ENCODE data around the gene UTP20. TPM values are rescaled to one million over a fixed set of nuclear protein-coding genes. Genes with fewer than 3 reads are reported as not detected.

The UTP20 gene
- polyA plus RNA-seq, 1 donor (not counting 4 experiments of a cell fraction or from before 2014, with no cell fraction given): 14.8 TPM

- no peak overlapping the region for H3K4me2 ChIP-seq (ENCODE audit: control insufficient read depth, extremely low read depth, insufficient read depth, low read depth, low read length)
- DNase-seq (ENCODE audit: low read depth, low spot score) (no peak), FAIRE-seq (no peak)
- no peaks in the 10 kb centered on the region for H3K4me1 ChIP-seq (ENCODE audit: control insufficient read depth, extremely low read depth, insufficient read depth, low read length)
- H2AFZ ChIP-seq (ENCODE audit: control insufficient read depth, low read length): no peak overlapping the region
- no peaks in the 10 kb centered on the region for H3K27me3 ChIP-seq (ENCODE audit: control insufficient read depth, extremely low read depth, insufficient read depth, low read length)
- no peaks in the 10 kb centered on the region for H3K9me1 ChIP-seq (ENCODE audit: control insufficient read depth, extremely low read depth, insufficient read depth, low read length)
- TF ChIP-seq CTCF (optimal IDR thresholded peaks at IDR 0.05 in 1 of 3, IDR thresholded peaks at IDR 0.05 in 1 of 3, conservative IDR thresholded peaks at IDR 0.05 in 1 of 3; ENCODE audit: extremely low read depth in 1 of 3, insufficient read depth in 2 of 3, low read length in 3 of 3) (no peak), EZH2 (IDR thresholded peaks at IDR 0.05; ENCODE audit: low read length) (no peak)
- H3K4me3 ChIP-seq (ENCODE audit: control insufficient read depth in 2 of 3, extremely low read depth in 1 of 3, insufficient read depth in 2 of 3, low read depth in 1 of 3, low read length in 3 of 3): no peak overlapping the region
- no peak overlapping the region for H3K27ac ChIP-seq (ENCODE audit: control insufficient read depth, insufficient read depth, low read length)
- no peak overlapping the region for H3K9ac ChIP-seq (ENCODE audit: control insufficient read depth, extremely low read depth, insufficient read depth, low read length)
- peaks cover 24 to 34% of the 10 kb centered on the region in 2 experiments for H3K36me3 ChIP-seq (ENCODE audit: control insufficient read depth in 2 of 2, extremely low read depth in 1 of 2, insufficient read depth in 2 of 2, low read length in 2 of 2)
- no peaks in the 10 kb centered on the region for H3K79me2 ChIP-seq (ENCODE audit: control insufficient read depth, insufficient read depth, low read length)
- no peaks in the 10 kb centered on the region for H4K20me1 ChIP-seq (ENCODE audit: control insufficient read depth, extremely low read depth, insufficient read depth, low read length)
- no peaks in the 10 kb centered on the region for H3K9me3 ChIP-seq (ENCODE audit: control insufficient read depth, low read depth, low read length)
- dilution Hi-C loops (cut with MboI; ENCODE audit: extremely low pct_ligation_motif_present, low sequenced_read_pairs): no loop called here
Measured at GRCh38 chr12:101368016-101368415, 88.1 kb downstream of the UTP20 start.

- peaks cover 18 to 34% of the 10 kb centered on the region in 2 experiments for H3K36me3 ChIP-seq (ENCODE audit: control insufficient read depth in 2 of 2, extremely low read depth in 1 of 2, insufficient read depth in 2 of 2, low read length in 2 of 2)
- no peaks in the 10 kb centered on the region for H3K79me2 ChIP-seq (ENCODE audit: control insufficient read depth, insufficient read depth, low read length)
- H4K20me1 ChIP-seq (ENCODE audit: control insufficient read depth, extremely low read depth, insufficient read depth, low read length): no peaks in the 10 kb centered on the region
- TF ChIP-seq CTCF (optimal IDR thresholded peaks at IDR 0.05 in 1 of 3, IDR thresholded peaks at IDR 0.05 in 1 of 3, conservative IDR thresholded peaks at IDR 0.05 in 1 of 3; ENCODE audit: extremely low read depth in 1 of 3, insufficient read depth in 2 of 3, low read length in 3 of 3) (no peak), EZH2 (IDR thresholded peaks at IDR 0.05; ENCODE audit: low read length) (no peak)
- no peak overlapping the region for H3K4me3 ChIP-seq (ENCODE audit: control insufficient read depth in 2 of 3, extremely low read depth in 1 of 3, insufficient read depth in 2 of 3, low read depth in 1 of 3, low read length in 3 of 3)
- no peak for DNase-seq (ENCODE audit: low read depth, low spot score)
- H3K9me3 ChIP-seq (ENCODE audit: control insufficient read depth, low read depth, low read length): no peaks in the 10 kb centered on the region
- dilution Hi-C loops (cut with MboI; ENCODE audit: extremely low pct_ligation_motif_present, low sequenced_read_pairs): no loop called here
- H3K9me1 ChIP-seq (ENCODE audit: control insufficient read depth, extremely low read depth, insufficient read depth, low read length): no peaks in the 10 kb centered on the region
- no peaks in the 10 kb centered on the region for H3K4me1 ChIP-seq (ENCODE audit: control insufficient read depth, extremely low read depth, insufficient read depth, low read length)
- H3K9ac ChIP-seq (ENCODE audit: control insufficient read depth, extremely low read depth, insufficient read depth, low read length): no peak overlapping the region
- no peak overlapping the region for H2AFZ ChIP-seq (ENCODE audit: control insufficient read depth, low read length)
- H3K27ac ChIP-seq (ENCODE audit: control insufficient read depth, insufficient read depth, low read length): no peak overlapping the region
- no peak for FAIRE-seq
- H3K27me3 ChIP-seq (ENCODE audit: control insufficient read depth, extremely low read depth, insufficient read depth, low read length): no peaks in the 10 kb centered on the region
- H3K4me2 ChIP-seq (ENCODE audit: control insufficient read depth, extremely low read depth, insufficient read depth, low read depth, low read length): no peak overlapping the region
Measured at GRCh38 chr12:101372431-101372830, 92.5 kb downstream of the UTP20 start.

Data from keratinocyte (primary cell).